Measurements from ENCODE around the gene XXYLT1. TPM values are rescaled to one million over a fixed set of nuclear protein-coding genes. Genes with fewer than 3 reads are reported as not detected.
"Not testable (repeated sequence)": the region's sequence is repeated elsewhere in the genome, so short reads cannot be mapped to it uniquely, and the experiment has no call there.

XXYLT1 gene
- total RNA-seq, 1 experiment from 2014 or later: 35.7 TPM

DNA sequence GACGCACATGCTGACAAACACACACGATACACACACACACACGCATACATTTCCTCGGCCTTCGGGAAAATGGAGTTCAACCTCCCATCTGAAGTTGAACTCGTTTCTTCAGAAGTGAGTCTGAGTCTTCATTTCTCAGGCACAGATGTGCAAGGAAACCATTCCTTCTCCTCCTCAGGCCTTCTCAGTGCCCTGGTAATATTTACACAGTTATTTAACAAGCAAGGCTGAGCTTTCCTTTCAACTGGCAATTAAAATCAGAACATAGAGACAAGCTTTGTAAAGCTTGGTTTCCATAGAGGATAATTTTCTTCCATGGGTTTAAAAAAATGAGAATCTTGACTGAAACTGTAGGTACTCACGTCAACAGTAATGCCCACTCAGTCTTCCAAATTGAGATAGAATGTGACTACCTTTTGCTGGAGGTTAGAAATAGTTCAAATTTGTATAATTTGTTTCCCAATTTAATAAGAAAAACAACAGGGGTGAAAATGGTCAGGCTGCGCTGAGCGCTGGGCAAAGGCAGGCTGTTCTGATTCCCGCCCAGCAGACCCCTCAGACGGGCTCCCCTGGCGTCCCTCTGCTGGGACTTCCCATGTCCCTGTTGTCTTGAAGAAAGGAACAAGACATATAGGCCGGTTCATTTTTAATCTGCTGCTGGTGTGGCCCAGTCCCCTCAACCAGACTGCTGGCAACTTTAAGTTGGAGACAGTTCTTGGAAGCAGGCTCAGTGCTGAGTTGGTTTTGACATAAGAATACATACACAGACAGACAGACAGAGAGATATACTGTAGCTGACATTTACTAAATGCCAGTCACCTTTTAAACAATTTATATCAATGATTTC, 174.3 kb downstream of the XXYLT1 start:
- DNase-seq (ENCODE audit: low spot score): no peak

DNA sequence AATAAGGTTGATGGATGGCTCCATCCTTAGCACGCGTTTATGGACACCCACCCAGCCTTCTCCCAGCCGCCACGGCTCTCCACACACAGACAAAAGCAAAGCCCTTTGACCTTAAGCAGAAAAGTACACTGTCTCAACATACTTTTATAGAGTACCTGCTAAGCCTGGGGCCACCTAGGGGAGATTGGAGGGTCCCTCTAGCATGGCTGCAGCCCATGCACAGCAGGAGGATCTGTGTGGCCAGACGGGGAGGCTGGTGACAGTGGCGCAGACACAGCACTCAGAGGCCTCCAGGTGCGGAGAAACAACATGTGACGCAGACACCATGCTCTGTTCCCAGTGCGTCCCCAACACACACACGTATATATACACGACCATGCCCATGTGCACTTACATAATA, 174.9 kb downstream of the XXYLT1 start:
- DNase-seq (ENCODE audit: low spot score): no peak

- DNase-seq (ENCODE audit: low spot score): no peak
Observed at GRCh38 chr3:195095704-195096036, 175.3 kb downstream of the XXYLT1 start.

GRCh38 chr3:195095035-195095703, 175.8 kb downstream of the XXYLT1 start:
- no peak for DNase-seq (ENCODE audit: low spot score)

- no peak for DNase-seq (ENCODE audit: low spot score)
Observed at GRCh38 chr3:195094191-195094921, 176.6 kb downstream of the XXYLT1 start.

DNA sequence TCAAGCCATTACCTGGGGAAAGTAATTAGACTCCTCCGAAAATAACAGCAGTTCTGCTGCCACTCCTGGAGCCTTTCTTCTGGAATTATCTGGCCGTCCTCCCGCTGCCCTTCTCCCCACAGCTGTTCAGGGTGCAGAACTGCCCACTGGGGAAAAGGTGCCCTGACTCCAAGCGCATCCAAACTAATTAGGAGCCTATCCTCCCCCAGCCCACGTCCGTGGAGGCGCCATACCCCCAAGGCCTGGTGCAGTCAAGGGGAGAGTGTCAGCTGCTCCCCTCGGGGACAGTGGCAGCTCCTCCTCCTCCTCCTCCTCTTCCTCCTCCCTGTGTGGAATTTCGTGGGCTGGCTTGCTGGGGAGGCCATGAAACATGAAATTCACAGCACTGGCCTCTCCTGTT, 177.2 kb downstream of the XXYLT1 start:
- DNase-seq (ENCODE audit: low spot score): no peak

DNA sequence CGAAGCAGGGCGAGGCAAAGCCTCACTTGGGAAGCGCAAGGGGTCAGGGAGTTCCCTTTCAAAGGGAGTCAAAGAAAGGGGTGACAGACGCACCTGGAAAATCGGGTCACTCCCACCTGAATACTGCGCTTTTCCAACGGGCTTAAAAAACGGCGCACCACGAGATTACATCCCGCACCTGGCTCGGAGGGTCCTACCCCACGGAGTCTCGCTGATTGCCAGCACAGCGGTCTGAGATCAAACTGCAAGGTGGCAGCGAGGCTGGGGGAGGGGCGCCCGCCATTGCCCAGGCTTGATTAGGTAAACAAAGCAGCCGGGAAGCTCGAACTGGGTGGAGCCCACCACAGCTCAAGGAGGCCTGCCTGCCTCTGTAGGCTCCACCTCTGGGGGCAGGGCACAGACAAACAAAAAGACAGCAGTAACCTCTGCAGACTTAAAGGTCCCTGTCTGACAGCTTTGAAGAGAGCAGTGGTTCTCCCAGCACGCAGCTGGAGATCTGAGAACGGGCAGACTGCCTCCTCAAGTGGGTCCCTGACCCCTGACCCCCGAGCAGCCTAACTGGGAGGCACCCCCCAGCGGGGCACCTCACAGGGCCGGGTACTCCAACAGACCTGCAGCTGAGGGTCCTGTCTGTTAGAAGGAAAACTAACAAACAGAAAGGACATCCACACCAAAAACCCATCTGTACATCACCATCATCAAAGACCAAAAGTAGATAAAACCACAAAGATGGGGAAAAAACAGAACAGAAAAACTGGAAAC, 182.9 kb downstream of the XXYLT1 start:
- not testable (repeated sequence) for DNase-seq (ENCODE audit: low spot score)

DNA sequence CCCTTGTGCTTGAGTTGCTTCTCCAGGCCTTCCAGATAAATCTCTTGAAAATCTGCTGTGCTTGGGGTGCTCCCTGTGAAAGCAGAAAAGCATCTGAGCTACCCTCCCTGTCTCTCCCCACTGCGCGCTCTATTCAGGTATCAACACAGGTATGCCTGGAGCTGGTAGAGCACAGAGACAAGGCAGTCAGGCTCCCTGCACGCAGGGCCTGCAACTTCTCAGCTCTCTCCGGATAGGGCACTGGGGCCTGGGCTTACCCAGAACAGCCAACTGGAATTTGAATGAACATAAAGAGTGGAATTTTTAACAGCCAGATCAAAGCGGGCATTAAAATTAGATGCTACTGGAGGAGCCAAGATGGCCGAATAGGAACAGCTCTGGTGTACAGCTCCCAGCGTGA, 183.6 kb downstream of the XXYLT1 start:
- DNase-seq (ENCODE audit: low spot score): no peak

DNA sequence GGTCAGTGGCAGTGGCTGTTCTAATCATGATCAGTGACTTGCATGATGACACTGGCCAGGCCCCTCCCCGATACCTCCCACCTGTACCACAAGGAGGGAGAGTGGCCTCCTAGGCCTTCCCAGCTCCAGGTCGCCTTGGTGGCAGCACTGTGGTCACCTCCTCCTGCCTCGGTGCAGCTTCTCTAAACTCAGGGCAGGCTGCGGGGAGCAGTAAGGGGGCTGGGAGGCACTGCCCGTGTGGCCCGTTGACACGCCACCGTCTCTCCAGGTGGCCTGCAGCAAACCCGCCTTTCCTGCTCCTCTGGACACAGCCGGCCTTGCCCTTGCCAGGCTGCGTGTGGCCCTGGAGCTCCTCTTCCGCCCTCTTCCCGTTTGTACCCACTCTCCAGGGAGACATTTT, 184.1 kb downstream of the XXYLT1 start:
- no peak for DNase-seq (ENCODE audit: low spot score)

- no peak for DNase-seq (ENCODE audit: low spot score)
Observed at GRCh38 chr3:195086341-195086740, 184.6 kb downstream of the XXYLT1 start.

- DNase-seq (ENCODE audit: low spot score): no peak
Observed at GRCh38 chr3:195085356-195086130, 185.4 kb downstream of the XXYLT1 start.

GRCh38 chr3:195084746-195085145, 186.2 kb downstream of the XXYLT1 start:
- DNase-seq (ENCODE audit: low spot score): no peak

GRCh38 chr3:195083659-195084058, 187.3 kb downstream of the XXYLT1 start:
- no peak for DNase-seq (ENCODE audit: low spot score)

DNA sequence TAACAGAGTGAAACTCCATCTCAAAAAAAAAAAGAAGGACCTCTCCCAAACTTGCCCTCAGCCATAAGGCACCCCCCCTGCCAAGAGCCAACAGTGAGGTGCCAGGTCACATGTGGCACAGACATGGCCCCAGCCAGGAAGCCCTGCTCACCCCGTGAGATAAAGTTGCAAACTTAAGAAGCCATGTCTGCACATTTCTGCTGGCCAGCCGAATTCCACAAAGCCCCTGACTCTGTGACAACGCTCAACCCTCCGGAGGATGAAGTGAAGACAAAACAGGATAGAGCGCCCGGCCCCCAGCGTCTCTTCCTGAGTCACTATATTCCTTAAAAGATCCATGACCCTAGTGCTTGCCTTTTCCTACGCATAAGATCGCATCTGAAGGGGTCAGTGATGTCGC, 188.1 kb downstream of the XXYLT1 start:
- DNase-seq (ENCODE audit: low spot score): no peak

GRCh38 chr3:195081242-195081963, 189.6 kb downstream of the XXYLT1 start:
- peak; percentile 67 for DNase-seq (ENCODE audit: low spot score)

DNA sequence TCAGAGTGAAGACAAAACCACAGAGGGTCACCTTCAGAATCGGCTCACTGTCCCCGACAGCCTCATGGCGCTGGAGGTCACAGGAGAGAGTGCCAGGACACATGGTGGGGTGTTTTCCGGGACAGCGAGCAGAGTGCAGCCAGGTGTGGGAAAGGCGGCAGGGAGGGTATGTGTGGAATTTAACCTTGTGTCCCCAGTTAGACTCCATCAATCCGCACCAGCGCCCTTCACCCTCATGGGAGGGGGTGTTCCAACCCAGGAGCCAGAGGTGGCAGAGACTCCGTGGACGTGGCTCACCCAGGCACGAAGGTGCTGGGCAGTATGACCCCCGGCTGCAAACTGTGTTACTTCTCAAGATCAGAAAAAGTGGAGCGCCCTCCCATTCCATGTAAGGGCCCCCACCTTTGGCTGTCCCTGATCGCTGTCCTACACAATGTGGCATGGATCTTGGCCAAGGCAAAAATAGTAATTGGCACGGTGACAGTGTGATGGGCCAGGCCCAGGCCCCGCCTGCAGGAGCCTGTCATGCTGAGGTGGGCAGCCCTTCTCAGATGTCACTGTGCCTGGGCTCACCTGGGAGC, 190.3 kb downstream of the XXYLT1 start:
- DNase-seq (ENCODE audit: low spot score): no peak

GRCh38 chr3:195080125-195080524, 190.8 kb downstream of the XXYLT1 start:
- no peak for DNase-seq (ENCODE audit: low spot score)

GRCh38 chr3:195079636-195080035, 191.3 kb downstream of the XXYLT1 start:
- no peak for DNase-seq (ENCODE audit: low spot score)

GRCh38 chr3:195078891-195079440, 192.0 kb downstream of the XXYLT1 start:
- DNase-seq (ENCODE audit: low spot score): no peak

Data from H4 (cell line).